HL-60 (cell line): ENCODE results near the gene THAP9.

ENCODE experiments used
- GABPA ChIP-seq: IDR thresholded peaks from 2 replicates; pipeline ENCODE4 v1.6.1; 2012; ENCODE audit warnings: low read depth
- POLR2AphosphoS5 ChIP-seq: IDR thresholded peaks from 2 replicates; pipeline ENCODE4 v1.6.1; 2012; ENCODE audit warnings: low read depth
- REST ChIP-seq: IDR thresholded peaks from 2 replicates; pipeline ENCODE4 v1.6.1; 2012; ENCODE audit warnings: low read depth; ENCODE audit not compliant: insufficient replicate concordance
- TF ChIP-seq, protein P1 (sequence below): IDR thresholded peaks from one replicate; pipeline ENCODE4 v1.5.1; 2011; ENCODE audit warnings: low read length, control low read depth, inconsistent platforms; ENCODE audit not compliant: insufficient read depth

- TF ChIP-seq, protein P1, sequence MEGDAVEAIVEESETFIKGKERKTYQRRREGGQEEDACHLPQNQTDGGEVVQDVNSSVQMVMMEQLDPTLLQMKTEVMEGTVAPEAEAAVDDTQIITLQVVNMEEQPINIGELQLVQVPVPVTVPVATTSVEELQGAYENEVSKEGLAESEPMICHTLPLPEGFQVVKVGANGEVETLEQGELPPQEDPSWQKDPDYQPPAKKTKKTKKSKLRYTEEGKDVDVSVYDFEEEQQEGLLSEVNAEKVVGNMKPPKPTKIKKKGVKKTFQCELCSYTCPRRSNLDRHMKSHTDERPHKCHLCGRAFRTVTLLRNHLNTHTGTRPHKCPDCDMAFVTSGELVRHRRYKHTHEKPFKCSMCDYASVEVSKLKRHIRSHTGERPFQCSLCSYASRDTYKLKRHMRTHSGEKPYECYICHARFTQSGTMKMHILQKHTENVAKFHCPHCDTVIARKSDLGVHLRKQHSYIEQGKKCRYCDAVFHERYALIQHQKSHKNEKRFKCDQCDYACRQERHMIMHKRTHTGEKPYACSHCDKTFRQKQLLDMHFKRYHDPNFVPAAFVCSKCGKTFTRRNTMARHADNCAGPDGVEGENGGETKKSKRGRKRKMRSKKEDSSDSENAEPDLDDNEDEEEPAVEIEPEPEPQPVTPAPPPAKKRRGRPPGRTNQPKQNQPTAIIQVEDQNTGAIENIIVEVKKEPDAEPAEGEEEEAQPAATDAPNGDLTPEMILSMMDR: no peak
- TF ChIP-seq POLR2AphosphoS5 (no peak), REST (no peak), GABPA (no peak)
Measured at GRCh38 chr4:82891707-82892466, 8.6 kb upstream of the THAP9 start.
